MG63 (cell line): Measurements from ENCODE around the gene MX1. TPM values are rescaled to one million over a fixed set of nuclear protein-coding genes. Genes with fewer than 3 reads are reported as not detected.
"Not testable (repeated sequence)": the region's sequence is repeated elsewhere in the genome, so short reads cannot be mapped to it uniquely, and the experiment has no call there.

ENCODE experiments used
- DNase-seq: peaks from one replicate; pipeline ENCODE4 v3.0.0-alpha.2; 2020
- H3K27me3 ChIP-seq: fragments of 250-450 bp; sonication (Bioruptor Pico); 2 replicates; pipeline ENCODE4 v1.5.1; 2020; ENCODE audit warnings: mild to moderate bottlenecking, moderate library complexity
- H3K36me3 ChIP-seq: fragments of 250-450 bp; sonication (Bioruptor Pico); 2 replicates; pipeline ENCODE4 v1.5.1; 2020; ENCODE audit warnings: mild to moderate bottlenecking, moderate library complexity
- H3K4me3 ChIP-seq: fragments of 250-450 bp; sonication (Bioruptor Pico); 2 replicates; pipeline ENCODE4 v1.5.1; 2020; ENCODE audit warnings: mild to moderate bottlenecking, moderate library complexity
- H3K9me3 ChIP-seq: fragments of 250-450 bp; sonication (Bioruptor Pico); 2 replicates; pipeline ENCODE4 v1.5.1; 2020; ENCODE audit warnings: mild to moderate bottlenecking, moderate library complexity
- total RNA-seq: library from RNA; depleted of rRNA; stranded (reverse); fragments of >200 nt; shearing (Covaris generic); gene quantifications from 2 replicates; pipeline ENCODE4 v1.2.3, GENCODE V29; 2014; ENCODE audit warnings: low replicate concordance

MX1 gene
- total RNA-seq, 1 experiment from 2014 or later = 18.3 TPM

GRCh38 chr21:41403331-41403730 lies 22.7 kb upstream of the MX1 start:
- no peak for DNase-seq
- H3K36me3 ChIP-seq = no peaks in the 10 kb centered on the region
- H3K27me3 ChIP-seq = no peaks in the 10 kb centered on the region
- H3K9me3 ChIP-seq = no peaks in the 10 kb centered on the region
- no peak overlapping the region for H3K4me3 ChIP-seq

GRCh38 chr21:41403966-41404365 lies 22.1 kb upstream of the MX1 start:
- Histone ChIP-seq H3K9me3 (no peaks in the 10 kb centered on the region), H3K27me3 (no peaks in the 10 kb centered on the region), H3K4me3 (no peak overlapping the region), H3K36me3 (no peaks in the 10 kb centered on the region)
- no peak for DNase-seq

DNA sequence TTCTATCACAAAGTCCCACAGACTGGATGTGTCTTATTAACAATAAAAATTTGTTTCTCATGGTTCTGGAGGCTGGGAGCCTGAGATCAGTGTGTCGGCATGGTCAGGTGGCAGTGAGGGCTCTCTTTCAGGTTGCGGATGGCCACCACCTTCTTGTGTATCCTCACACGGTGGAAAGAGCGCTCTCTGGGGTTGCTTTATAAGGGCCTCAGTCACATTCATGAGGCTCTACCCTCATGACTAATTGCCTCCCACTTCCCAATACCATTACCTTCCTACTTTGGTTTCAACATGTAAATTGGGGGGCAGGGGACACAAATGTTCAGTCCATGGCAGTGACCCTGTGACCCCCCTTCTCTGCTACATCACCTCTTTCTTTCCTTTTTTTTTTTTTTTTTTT lies 20.7 kb upstream of the MX1 start:
- H3K9me3 ChIP-seq = no peaks in the 10 kb centered on the region
- no peak for DNase-seq
- no peaks in the 10 kb centered on the region for H3K36me3 ChIP-seq
- no peaks in the 10 kb centered on the region for H3K27me3 ChIP-seq
- no peak overlapping the region for H3K4me3 ChIP-seq

- DNase-seq = no peak
- Histone ChIP-seq H3K27me3 (no peaks in the 10 kb centered on the region), H3K9me3 (no peaks in the 10 kb centered on the region), H3K36me3 (no peaks in the 10 kb centered on the region), H3K4me3 (no peak overlapping the region)
Observed at GRCh38 chr21:41406340-41406739, 19.7 kb upstream of the MX1 start.

GRCh38 chr21:41407541-41408460 lies 18.2 kb upstream of the MX1 start:
- peaks cover 3% of the 10 kb centered on the region; the same call in 1 of the 2 replicates for H3K9me3 ChIP-seq
- no peak overlapping the region for H3K4me3 ChIP-seq
- DNase-seq = no peak
- H3K27me3 ChIP-seq = no peaks in the 10 kb centered on the region
- no peaks in the 10 kb centered on the region for H3K36me3 ChIP-seq

- Histone ChIP-seq H3K9me3 (peaks cover 4% of the 10 kb centered on the region; the same call in 1 of the 2 replicates), H3K27me3 (peaks cover 9% of the 10 kb centered on the region)
- no peak for DNase-seq
Observed at GRCh38 chr21:41410361-41410760, 15.7 kb upstream of the MX1 start.

DNA sequence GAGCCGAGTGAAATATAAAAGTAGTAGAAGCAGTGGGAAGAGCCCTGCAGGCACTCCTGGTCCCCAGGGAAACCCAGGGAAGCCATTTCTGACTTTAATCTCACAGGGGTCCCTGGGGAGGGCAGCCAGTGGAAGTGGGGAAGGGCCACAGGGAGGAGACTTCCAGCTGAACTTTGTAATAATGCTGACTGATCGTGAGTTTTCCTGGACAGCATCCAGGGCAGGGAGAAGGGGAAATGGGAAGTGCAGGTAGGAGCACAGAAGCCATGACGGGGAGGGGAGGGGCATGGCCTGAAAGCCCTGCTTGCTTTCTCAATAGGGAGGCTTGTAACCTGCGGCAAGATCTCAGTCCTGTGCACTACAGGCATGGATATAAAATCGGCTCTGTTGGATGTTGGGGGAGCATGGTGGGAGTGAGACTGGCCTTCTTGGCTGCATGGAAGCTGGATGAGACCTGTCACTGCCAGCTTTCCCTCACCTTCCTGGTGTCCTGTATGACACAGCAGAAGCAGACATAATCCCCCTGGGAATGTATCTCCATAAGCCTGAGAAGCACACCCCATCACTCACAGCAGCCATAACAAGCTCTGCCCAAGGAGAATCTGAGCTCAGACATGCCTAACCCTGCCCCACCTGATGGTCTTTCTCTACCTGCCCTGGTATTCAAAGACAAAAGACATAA lies 15.1 kb upstream of the MX1 start:
- no peak overlapping the region for H3K4me3 ChIP-seq
- DNase-seq = no peak
- peaks cover 4% of the 10 kb centered on the region; the same call in 1 of the 2 replicates for H3K9me3 ChIP-seq
- peaks cover 9% of the 10 kb centered on the region for H3K27me3 ChIP-seq
- no peaks in the 10 kb centered on the region for H3K36me3 ChIP-seq

More at GRCh38 chr21:41410361-41410760, 15.7 kb upstream of the MX1 start:
- Histone ChIP-seq H3K4me3 (no peak overlapping the region), H3K36me3 (no peaks in the 10 kb centered on the region)

DNA sequence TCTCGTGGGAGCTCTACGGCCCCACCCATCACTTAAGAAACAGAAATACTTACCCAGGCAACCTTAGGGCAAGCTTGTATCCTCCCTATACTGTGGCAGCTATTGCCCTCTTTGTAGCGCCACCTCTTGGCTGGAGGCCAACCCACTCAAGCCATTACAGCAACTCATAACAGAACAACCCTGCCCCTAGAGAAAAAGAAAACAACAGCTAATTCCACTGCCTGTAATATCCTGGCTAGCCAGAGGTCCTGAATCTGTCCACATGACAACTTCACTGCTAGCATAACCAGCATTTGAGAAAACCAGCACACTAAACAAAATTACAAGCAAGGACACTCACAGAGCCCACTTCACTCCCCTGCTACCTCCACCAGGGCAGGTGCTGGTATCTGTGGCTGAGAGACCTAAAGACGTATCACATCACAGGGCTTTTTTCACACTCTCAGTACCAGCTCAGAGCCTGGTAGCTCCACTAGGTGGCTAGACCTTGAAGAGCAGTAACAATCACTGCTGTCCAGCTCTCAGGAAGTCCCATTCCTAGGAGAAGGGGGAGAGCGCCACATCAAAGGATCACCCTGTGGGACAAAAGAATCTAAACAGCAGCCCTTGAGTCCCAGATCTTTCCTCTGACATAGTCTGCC lies 14.5 kb upstream of the MX1 start:
- Histone ChIP-seq H3K36me3 (no peaks in the 10 kb centered on the region), H3K4me3 (no peak overlapping the region), H3K27me3 (peaks cover 9% of the 10 kb centered on the region), H3K9me3 (peaks cover 4% of the 10 kb centered on the region; the same call in 1 of the 2 replicates)
- peak; percentile 24 for DNase-seq

GRCh38 chr21:41417505-41417904 lies 8.5 kb upstream of the MX1 start:
- not testable (repeated sequence) for H3K36me3 ChIP-seq, H3K4me3 ChIP-seq, H3K27me3 ChIP-seq, H3K9me3 ChIP-seq, DNase-seq

DNA sequence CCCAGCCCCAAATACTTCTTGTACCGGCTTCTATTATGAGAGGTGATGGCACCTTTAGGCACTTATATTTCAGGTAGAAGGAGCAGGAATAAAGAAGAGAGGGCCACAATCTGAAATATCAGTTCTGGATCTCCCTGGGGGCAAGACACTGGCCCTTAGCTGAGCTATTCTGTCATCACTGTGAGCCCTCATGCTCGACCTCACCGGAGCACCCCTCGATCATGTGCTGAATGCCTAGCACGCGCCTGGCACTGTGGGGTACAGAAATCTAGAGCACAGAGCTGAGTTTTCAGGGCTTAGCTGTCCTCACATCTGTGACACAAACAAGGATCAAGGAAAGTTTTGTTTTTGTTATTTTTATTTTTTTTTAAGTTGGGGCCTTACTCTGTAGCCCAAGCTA lies 7.6 kb upstream of the MX1 start:
- DNase-seq = no peak
- Histone ChIP-seq H3K36me3 (no peaks in the 10 kb centered on the region), H3K27me3 (peaks cover 9% of the 10 kb centered on the region), H3K4me3 (no peak overlapping the region), H3K9me3 (no peaks in the 10 kb centered on the region)

GRCh38 chr21:41418956-41419680 lies 6.9 kb upstream of the MX1 start:
- H3K36me3 ChIP-seq = no peaks in the 10 kb centered on the region
- no peaks in the 10 kb centered on the region for H3K9me3 ChIP-seq
- no peak overlapping the region for H3K4me3 ChIP-seq
- H3K27me3 ChIP-seq = peaks cover 2% of the 10 kb centered on the region
- DNase-seq = no peak

- Histone ChIP-seq H3K4me3 (peak overlapping the region; percentile 68), H3K27me3 (no peaks in the 10 kb centered on the region), H3K9me3 (no peaks in the 10 kb centered on the region), H3K36me3 (no peaks in the 10 kb centered on the region)
- peak; percentile 89 for DNase-seq
Observed at GRCh38 chr21:41419921-41420862, 5.8 kb upstream of the MX1 start.

- H3K27me3 ChIP-seq, H3K9me3 ChIP-seq, H3K36me3 ChIP-seq, DNase-seq: not testable (repeated sequence)
- peak overlapping the region; percentile 68 for H3K4me3 ChIP-seq
Observed at GRCh38 chr21:41420998-41421397, 5.0 kb upstream of the MX1 start.

- Histone ChIP-seq H3K4me3 (no peak overlapping the region), H3K27me3 (no peaks in the 10 kb centered on the region), H3K9me3 (no peaks in the 10 kb centered on the region), H3K36me3 (no peaks in the 10 kb centered on the region)
- no peak for DNase-seq
Observed at GRCh38 chr21:41422546-41423304, 3.3 kb upstream of the MX1 start.

GRCh38 chr21:41423305-41423636 lies 2.8 kb upstream of the MX1 start:
- not testable (repeated sequence) for H3K36me3 ChIP-seq, H3K27me3 ChIP-seq, H3K9me3 ChIP-seq, H3K4me3 ChIP-seq, DNase-seq
